ENCODE measurements around the gene PSMD4.
"Not testable (repeated sequence)": the region's sequence is repeated elsewhere in the genome, so short reads cannot be mapped to it uniquely, and the experiment has no call there.

Gene PSMD4

DNA sequence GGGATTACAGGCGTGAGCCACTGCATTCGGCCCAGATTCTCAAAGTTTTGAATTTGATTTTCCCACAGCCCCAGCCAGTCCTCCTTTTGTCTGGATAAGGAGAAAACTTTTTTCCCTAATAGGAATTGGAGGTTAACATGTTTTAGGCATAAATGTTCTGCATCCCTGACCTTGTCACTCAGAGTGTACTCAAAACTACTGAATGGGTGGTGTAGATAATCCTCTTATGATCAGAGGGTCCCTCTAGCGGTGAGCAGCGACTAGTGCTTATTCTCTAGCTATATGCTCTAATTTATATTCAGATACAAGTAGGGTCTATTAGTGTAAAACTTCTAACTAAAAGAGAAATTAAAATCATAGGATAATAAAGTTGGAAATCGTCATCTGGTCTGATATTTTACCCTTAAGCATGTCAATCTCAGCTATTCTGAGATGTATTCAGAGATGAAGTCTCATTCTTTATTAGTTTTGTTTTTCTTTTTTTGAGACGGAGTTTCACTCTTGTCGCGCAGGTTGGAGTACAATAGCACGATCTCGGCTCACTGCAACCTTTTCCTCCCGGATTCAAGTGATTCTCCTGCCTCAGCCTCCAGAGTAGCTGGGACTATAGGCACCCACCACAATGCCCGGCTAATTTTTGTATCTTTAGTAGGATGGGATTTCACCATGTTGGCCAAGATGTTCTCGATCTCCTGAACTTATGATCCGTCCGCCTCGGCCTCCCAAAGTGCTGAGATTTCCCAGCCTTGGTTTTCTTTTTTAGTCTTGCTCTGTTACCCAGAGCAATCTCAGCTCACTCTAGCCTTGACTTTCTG is 2.7 kb upstream of the PSMD4 start:
- Mint-ChIP-seq H3K9me3 (no peaks in the 10 kb centered on the region), H3K27me3 (no peaks in the 10 kb centered on the region), H3K4me1 (peaks cover 8 to 16% of the 10 kb centered on the region in 2 donors), H3K36me3 (peaks cover 26 to 40% of the 10 kb centered on the region in 2 donors), H3K4me3 (no peak overlapping the region), H3K27ac (no peak overlapping the region)
- ATAC-seq (replicated peaks): peak; percentile 62 to 67
- peak; percentile 37 for DNase-seq

DNA sequence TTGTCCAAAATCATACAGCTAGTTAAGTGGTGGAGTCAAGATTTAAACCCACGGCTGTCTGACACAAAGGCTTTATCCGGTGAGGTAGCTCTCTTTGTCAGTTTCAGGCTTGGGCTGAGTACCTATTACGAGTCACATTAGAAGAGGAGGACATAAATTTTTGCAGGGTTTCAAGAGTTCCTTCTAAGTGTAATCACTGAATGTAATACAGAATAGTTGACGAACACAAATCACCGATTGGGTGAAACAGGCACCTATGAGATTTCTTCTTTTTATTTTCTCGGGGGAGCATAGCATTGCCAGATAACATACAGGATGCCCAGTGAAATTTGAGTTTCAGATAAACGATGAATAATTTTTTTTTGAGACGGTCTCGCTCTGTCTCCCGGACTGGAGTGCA is 847 bp downstream of the PSMD4 start:
- Mint-ChIP-seq H3K9me3 (no peaks in the 10 kb centered on the region), H3K4me1 (peaks cover 17 to 34% of the 10 kb centered on the region in 2 donors), H3K27ac (peak overlapping the region; percentile 97), H3K27me3 (no peaks in the 10 kb centered on the region), H3K36me3 (peaks cover 18 to 33% of the 10 kb centered on the region in 2 donors), H3K4me3 (peak overlapping the region; percentile 86 to 92)
- DNase-seq (no peak), ATAC-seq (replicated peaks) (no peak)

DNA sequence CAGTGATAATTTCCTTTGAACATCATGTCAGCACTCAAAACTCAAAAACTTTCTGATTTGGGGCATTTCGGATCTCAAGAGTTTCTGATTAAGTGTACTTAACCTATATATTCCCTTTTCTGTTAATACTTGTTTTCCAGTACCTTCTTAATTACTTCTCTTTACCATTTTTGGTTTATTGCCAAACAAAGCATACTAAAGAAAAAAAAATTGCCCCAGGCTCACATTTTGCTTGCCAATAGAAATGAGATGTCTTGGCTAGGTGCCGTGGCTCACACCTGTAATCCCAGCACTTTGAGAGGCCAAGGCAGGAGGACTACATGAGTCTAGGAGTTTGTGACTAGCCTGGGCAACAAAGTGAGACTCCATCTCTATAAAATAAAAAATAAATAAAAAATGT is 4.8 kb downstream of the PSMD4 start:
- H3K9me3 Mint-ChIP-seq: no peaks in the 10 kb centered on the region
- no peak overlapping the region for H3K27ac Mint-ChIP-seq
- peaks cover 33 to 45% of the 10 kb centered on the region in 2 donors for H3K36me3 Mint-ChIP-seq
- DNase-seq (no peak), ATAC-seq (replicated peaks) (no peak)
- H3K4me3 Mint-ChIP-seq: no peak overlapping the region
- peaks cover 20 to 55% of the 10 kb centered on the region in 2 donors for H3K4me1 Mint-ChIP-seq
- no peaks in the 10 kb centered on the region for H3K27me3 Mint-ChIP-seq

DNA sequence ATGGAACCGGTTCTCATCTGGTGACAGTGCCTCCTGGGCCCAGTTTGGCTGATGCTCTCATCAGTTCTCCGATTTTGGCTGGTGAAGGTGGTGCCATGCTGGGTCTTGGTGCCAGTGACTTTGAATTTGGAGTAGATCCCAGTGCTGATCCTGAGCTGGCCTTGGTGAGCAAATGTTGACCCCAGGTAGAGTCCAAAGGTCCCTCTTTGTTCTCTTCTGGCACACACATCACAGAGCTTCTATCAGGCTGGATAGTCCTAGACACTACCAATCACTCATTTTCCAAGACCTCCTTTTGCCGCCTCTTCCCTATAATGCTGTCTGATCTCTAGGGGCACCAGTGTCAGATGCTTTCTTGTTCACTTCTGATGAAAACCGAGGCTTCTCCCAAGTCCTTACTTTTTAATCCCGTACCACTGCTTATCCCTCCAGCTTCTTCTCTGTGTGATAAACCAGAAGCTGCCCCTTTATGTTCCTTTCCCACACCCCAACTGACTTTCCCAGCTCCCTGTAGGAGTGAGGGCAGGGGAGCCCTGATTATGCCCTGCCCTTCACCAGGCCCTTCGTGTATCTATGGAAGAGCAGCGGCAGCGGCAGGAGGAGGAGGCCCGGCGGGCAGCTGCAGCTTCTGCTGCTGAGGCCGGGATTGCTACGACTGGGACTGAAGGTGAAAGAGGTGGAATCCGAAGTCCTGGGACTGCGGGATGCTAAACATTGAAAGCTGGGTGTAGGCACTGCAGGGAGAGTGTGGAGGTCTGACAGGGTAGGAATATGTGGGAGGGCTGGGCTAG is 11.1 kb downstream of the PSMD4 start:
- ATAC-seq (replicated peaks) (no peak), DNase-seq (no peak)
- Mint-ChIP-seq H3K4me1 (peaks cover 11 to 31% of the 10 kb centered on the region in 2 donors), H3K36me3 (peaks cover 51 to 59% of the 10 kb centered on the region in 2 donors), H3K9me3 (no peaks in the 10 kb centered on the region), H3K4me3 (no peak overlapping the region), H3K27me3 (no peaks in the 10 kb centered on the region), H3K27ac (peak overlapping the region; percentile 67)

DNA sequence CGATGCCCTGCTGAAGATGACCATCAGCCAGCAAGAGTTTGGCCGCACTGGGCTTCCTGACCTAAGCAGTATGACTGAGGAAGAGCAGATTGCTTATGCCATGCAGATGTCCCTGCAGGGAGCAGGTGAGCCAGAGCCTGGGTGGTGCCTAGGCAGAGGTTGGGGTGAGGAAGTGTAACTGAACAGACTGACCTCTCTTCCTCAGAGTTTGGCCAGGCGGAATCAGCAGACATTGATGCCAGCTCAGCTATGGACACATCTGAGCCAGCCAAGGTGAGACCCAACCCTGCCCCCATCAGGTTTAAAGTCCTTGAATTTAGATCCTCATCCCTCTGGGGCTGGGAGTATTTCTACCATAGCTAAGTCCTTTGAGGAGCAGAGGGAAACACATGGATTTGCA is 11.8 kb downstream of the PSMD4 start:
- DNase-seq: no peak
- peaks cover 52 to 61% of the 10 kb centered on the region in 2 donors for H3K36me3 Mint-ChIP-seq
- H3K4me3 Mint-ChIP-seq: no peak overlapping the region
- H3K27me3 Mint-ChIP-seq: no peaks in the 10 kb centered on the region
- H3K4me1 Mint-ChIP-seq: peaks cover 11 to 31% of the 10 kb centered on the region in 2 donors
- H3K9me3 Mint-ChIP-seq: no peaks in the 10 kb centered on the region
- peak overlapping the region; percentile 67 for H3K27ac Mint-ChIP-seq
- ATAC-seq (replicated peaks): no peak

DNA sequence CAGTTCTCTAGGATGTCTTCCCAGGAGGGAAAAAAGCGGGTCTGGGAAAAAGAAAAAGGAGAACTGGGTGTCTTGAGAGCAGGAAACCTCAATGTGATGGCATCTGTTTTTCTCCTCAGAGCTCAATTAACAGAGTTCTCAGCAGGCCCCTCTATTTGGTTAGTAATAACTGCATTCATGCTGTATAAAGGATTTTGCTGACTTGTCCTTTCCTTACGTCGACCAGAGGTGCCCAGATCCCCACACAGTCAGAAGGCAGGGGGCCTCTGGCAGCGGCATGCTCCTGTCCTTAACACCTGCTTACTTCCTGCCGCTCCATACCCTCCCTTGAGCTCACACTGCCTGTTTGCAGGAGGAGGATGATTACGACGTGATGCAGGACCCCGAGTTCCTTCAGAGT is 12.3 kb downstream of the PSMD4 start:
- ATAC-seq (replicated peaks) (no peak), DNase-seq (no peak)
- H3K27ac Mint-ChIP-seq: no peak overlapping the region
- peaks cover 57 to 66% of the 10 kb centered on the region in 2 donors for H3K36me3 Mint-ChIP-seq
- peaks cover 11 to 31% of the 10 kb centered on the region in 2 donors for H3K4me1 Mint-ChIP-seq
- H3K27me3 Mint-ChIP-seq: no peaks in the 10 kb centered on the region
- no peak overlapping the region for H3K4me3 Mint-ChIP-seq
- H3K9me3 Mint-ChIP-seq: no peaks in the 10 kb centered on the region

DNA sequence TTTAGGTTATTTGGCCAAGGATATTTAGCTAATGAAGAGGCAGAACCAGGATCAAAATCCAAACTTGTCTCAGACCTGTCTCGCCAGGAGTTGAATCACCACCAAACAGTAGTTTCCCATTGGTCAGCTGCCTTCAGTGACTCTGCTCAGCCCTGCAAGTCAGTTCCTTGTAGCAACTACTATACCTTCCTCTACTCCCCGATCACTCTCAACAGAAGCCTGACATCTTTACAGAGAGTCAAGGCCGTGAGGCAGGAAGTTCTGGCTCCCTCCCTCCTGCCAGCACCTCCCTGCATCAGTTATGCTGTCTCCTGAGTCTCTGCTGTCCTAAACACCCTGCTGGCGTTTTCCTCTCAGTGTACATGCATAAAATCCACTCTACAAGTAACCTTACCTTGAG is 13.2 kb downstream of the PSMD4 start:
- H3K36me3 Mint-ChIP-seq: peaks cover 53 to 64% of the 10 kb centered on the region in 2 donors
- H3K4me1 Mint-ChIP-seq: peaks cover 11 to 22% of the 10 kb centered on the region in 2 donors
- no peaks in the 10 kb centered on the region for H3K9me3 Mint-ChIP-seq
- DNase-seq (no peak), ATAC-seq (replicated peaks) (no peak)
- H3K27ac Mint-ChIP-seq: no peak overlapping the region
- no peaks in the 10 kb centered on the region for H3K27me3 Mint-ChIP-seq
- no peak overlapping the region for H3K4me3 Mint-ChIP-seq

DNA sequence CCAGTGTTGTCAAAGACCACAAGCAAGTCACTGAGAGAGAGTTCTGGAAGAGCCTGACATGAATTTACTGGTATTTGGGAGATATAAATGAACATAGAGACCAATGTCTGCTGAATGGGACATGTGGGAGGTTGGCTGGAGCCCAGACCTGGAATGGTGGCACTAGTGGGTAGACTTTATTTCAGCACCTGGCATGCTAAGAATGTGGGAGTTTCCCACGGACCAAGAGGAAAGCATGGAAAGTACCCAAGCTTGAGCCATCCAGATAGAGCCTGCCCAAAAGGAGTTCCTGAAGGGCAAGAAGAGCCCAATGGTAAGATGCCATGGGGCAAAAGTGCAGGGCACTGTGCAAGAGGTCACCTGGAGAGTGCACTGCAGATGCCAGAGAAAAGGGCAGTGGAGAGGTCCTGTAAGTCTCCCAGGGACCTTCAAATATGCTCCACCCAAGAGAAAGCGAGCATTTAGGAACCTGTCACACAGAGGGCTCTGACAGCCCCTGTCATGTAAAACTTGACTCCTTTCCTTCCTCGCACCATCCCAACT is 19.5 kb downstream of the PSMD4 start:
- Mint-ChIP-seq H3K4me3 (no peak overlapping the region), H3K27ac (peak overlapping the region; percentile 4), H3K27me3 (no peaks in the 10 kb centered on the region), H3K9me3 (peaks cover 4 to 8% of the 10 kb centered on the region in 2 donors), H3K36me3 (peaks cover 35 to 45% of the 10 kb centered on the region in 2 donors), H3K4me1 (peaks cover 29 to 37% of the 10 kb centered on the region in 2 donors)
- ATAC-seq (replicated peaks) (no peak), DNase-seq (no peak)

DNA sequence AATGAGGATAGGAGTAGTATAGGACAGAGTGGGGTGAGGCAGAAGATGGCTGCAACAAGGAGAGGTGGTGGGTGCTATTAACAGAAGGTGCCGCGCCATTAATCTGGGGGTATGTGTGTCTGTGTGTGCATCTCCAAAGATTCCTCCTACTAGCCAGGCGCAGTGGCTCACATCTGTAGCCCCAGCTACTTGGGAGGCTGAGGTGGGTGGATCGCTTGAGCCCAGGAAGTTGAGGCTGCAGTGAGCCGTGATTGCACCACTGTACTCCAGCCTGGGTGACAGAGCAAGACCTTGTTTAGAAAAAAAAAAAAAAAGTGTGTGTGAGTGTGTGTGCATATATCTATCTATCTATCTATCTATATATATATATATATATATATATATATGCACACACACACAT is 20.8 kb downstream of the PSMD4 start:
- H3K27ac Mint-ChIP-seq, DNase-seq: not testable (repeated sequence)

DNA sequence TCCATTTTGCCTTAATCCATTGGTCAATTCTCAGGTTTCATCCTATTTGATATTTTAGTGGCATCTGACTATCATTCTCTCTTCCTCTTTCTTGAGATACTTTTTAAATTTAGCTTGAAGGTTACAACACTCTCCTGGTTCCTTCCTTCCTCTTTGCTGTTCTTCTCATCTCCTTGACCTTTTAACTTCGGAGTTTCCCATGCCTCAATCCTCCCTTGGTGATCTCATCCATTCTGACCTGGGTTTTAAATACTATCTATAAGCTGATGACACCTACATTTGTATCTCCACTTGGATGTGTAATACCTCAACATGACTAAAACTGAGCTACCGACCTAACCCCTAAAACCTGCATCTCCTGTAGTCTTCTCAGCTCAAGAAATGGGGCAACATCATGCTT is 22.7 kb downstream of the PSMD4 start:
- peaks cover 5 to 8% of the 10 kb centered on the region in 2 donors for H3K9me3 Mint-ChIP-seq
- H3K36me3 Mint-ChIP-seq: peaks cover 24 to 30% of the 10 kb centered on the region in 2 donors
- peak overlapping the region; percentile 57 to 61 for H3K4me3 Mint-ChIP-seq
- H3K4me1 Mint-ChIP-seq: peaks cover 31 to 46% of the 10 kb centered on the region in 2 donors
- H3K27me3 Mint-ChIP-seq: no peaks in the 10 kb centered on the region
- ATAC-seq (replicated peaks) (peak; percentile 43 to 46), DNase-seq (peak; percentile 69)
- H3K27ac Mint-ChIP-seq: peak overlapping the region; percentile 94

More for the DNA sequence above, 20.8 kb downstream of the PSMD4 start:
- Mint-ChIP-seq H3K4me1 (peaks cover 31 to 46% of the 10 kb centered on the region in 2 donors), H3K36me3 (peaks cover 32 to 41% of the 10 kb centered on the region in 2 donors)
- H3K27me3 Mint-ChIP-seq; H3K9me3 Mint-ChIP-seq; ATAC-seq (replicated peaks); H3K4me3 Mint-ChIP-seq: not testable (repeated sequence)

DNA sequence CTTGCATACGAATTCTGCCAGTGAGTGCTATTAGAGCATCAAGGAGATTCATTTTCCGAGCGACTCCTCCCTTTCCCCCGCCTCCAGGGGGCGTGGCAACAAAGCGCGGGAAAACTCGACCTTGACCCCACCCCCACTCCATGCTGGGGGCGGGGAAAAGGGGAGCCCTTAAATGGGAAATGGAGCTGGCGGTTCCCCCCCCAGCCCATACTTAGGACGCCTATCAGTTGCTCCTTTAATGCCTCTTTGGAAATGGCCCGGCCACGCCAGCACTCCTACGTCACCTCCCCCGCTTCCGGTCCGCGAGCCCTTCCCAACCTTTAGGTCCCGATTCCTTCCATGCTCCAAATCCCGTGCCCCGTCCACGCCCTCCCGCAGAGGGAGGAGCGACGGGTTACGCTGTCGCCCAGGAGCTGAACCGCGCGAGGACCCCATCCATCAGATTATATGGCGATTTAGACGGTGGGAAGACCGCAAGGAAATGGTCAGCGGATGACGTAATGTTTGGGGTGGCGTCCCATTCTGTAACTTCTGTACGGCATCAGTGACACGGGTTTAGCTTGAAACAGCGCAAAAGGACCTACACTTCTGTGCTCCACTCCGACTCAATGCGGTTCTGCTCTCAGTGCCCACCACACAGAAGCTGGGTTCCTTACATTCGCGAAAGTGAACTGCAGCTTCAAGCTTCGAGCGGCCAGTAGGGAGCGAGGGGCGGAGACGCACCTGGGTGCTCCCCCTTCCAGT is 26.9 kb downstream of the PSMD4 start:
- H3K36me3 Mint-ChIP-seq: peaks cover 27 to 35% of the 10 kb centered on the region in 2 donors
- peak; percentile 26 to 44 for ATAC-seq (replicated peaks)
- peak; percentile 94 for DNase-seq
- no peaks in the 10 kb centered on the region for H3K27me3 Mint-ChIP-seq
- H3K9me3 Mint-ChIP-seq: peaks cover 5 to 7% of the 10 kb centered on the region in 2 donors
- peak overlapping the region; percentile 91 to 98 for H3K4me3 Mint-ChIP-seq
- H3K27ac Mint-ChIP-seq: peak overlapping the region; percentile 99
- H3K4me1 Mint-ChIP-seq: peaks cover 41 to 60% of the 10 kb centered on the region in 2 donors

DNA sequence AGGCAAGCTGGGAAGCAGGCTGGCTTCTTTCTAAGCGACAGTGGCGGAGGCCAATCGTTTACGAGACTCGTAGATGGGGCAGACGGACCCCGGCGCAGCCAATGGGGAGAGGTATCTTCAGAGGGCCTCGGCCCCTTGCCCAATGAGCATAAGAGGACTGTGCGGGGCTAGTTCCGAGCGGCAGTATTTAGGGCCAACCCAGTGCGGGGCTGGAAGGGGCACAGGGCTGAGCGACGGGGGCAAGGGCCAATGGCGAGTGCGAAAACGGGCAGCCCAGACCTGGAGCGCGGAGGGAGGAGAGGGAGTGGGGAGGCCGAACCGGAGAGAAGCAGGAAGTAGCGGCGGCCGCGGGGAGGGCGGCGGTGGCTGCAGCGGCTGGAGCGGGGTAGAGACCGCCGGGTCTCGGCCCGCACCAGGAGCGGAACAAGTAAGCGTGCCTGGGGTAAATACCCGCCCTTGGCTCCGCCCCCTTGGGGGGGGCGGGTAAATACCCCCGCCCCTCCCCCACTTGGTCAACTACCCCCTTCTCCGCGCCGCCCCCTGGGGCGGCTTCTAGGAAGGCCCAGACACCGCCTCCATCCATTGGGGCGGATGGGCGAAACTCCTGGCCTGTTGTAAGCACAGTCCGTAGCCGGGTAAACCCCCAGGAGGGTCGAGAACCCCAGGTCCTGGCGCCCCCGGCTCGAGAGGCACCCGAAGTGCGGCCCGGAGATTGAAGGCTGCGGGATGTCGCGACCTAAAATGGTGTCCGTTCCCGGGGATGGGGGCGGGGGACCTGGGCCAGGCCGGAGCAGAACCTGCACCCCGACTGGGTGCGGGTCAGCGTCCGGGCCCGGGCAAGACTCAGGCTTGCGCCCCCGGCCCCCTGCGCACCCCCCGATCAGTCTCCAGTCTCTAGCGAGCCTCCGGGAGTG is 27.7 kb downstream of the PSMD4 start, which contains the start of gene ZNF687:
ZNF687 (plus strand) TSS at position 331 of the 914 bp plus-strand sequence. CDS start 3,993 bp downstream, outside the sequence.
- H3K9me3 Mint-ChIP-seq: peaks cover 0 to 2% of the 10 kb centered on the region in 2 donors
- no peaks in the 10 kb centered on the region for H3K27me3 Mint-ChIP-seq
- H3K4me1 Mint-ChIP-seq: peaks cover 36 to 57% of the 10 kb centered on the region in 2 donors
- peak; percentile 100 for DNase-seq
- ATAC-seq (replicated peaks): peak; percentile 86
- peak within 1 kb of the TSS; percentile 91 to 98 for H3K4me3 Mint-ChIP-seq
- H3K36me3 Mint-ChIP-seq: peaks cover 26 to 36% of the 10 kb centered on the region in 2 donors
- peak within 1 kb of the TSS; percentile 99 for H3K27ac Mint-ChIP-seq

Data from stimulated activated naive B cell treated with anti-CD40 and anti-IgM and Interleukin-4, amounts not matched to agents 10 μg/mL and 1 μg/mL and 100 μg/mL, for 72 hours (primary cell).